KMS-11 (cell line): ENCODE measurements around the gene LRRC8B.

Experiments used
- H2AFZ ChIP-seq: fragments of 200-600 bp; sonication (generic); 2 replicates; pipeline ENCODE4 v1.6.1; 2016; ENCODE audit warnings: antibody characterized with exemption, mixed run types, low read depth
- H3K27ac ChIP-seq: fragments of 200-600 bp; sonication (generic); 2 replicates; pipeline ENCODE4 v1.6.1; 2016; ENCODE audit warnings: mild to moderate bottlenecking, mixed run types
- H3K27me3 ChIP-seq: fragments of 200-600 bp; sonication (generic); 2 replicates; pipeline ENCODE4 v1.6.1; 2017; ENCODE audit warnings: mild to moderate bottlenecking, low read depth, mixed run types, moderate library complexity; ENCODE audit not compliant: insufficient read depth
- H3K36me3 ChIP-seq: fragments of 200-600 bp; sonication (generic); 2 replicates; pipeline ENCODE4 v1.6.1; 2017; ENCODE audit warnings: mild to moderate bottlenecking, mixed run types; ENCODE audit not compliant: insufficient read depth
- H3K4me1 ChIP-seq: fragments of 200-600 bp; sonication (generic); 2 replicates; pipeline ENCODE4 v1.6.1; 2016; ENCODE audit warnings: mild to moderate bottlenecking, low read depth, mixed run types; ENCODE audit not compliant: poor library complexity, severe bottlenecking
- H3K4me2 ChIP-seq: fragments of 200-600 bp; sonication (generic); 2 replicates; pipeline ENCODE4 v1.7.0; 2016; ENCODE audit warnings: mild to moderate bottlenecking, mixed run types
- H3K4me3 ChIP-seq: fragments of 200-600 bp; sonication (generic); IDR thresholded peaks from 2 replicates; pipeline ENCODE4 v1.6.1; 2017; ENCODE audit warnings: low read depth, low read length, mixed read lengths; ENCODE audit not compliant: insufficient read depth
- H3K79me2 ChIP-seq: fragments of 200-600 bp; sonication (generic); 2 replicates; pipeline ENCODE4 v1.6.1; 2016; ENCODE audit warnings: low read depth, mixed run types; ENCODE audit not compliant: insufficient read depth
- H3K9ac ChIP-seq: fragments of 200-600 bp; sonication (generic); 2 replicates; pipeline ENCODE4 v1.6.1; 2016; ENCODE audit warnings: mild to moderate bottlenecking, mixed run types
- H4K20me1 ChIP-seq: fragments of 200-600 bp; sonication (generic); 2 replicates; pipeline ENCODE4 v1.6.1; 2016; ENCODE audit warnings: mild to moderate bottlenecking, mixed run types; ENCODE audit not compliant: insufficient read depth
- TF ChIP-seq, protein P1 (sequence below): fragments of 200-600 bp; sonication (generic); conservative IDR thresholded peaks from 2 replicates; pipeline ENCODE4 v1.6.1; 2017; ENCODE audit warnings: low read depth, mild to moderate bottlenecking, antibody characterized with exemption, low read length, moderate library complexity, mixed read lengths

LRRC8B gene

DNA sequence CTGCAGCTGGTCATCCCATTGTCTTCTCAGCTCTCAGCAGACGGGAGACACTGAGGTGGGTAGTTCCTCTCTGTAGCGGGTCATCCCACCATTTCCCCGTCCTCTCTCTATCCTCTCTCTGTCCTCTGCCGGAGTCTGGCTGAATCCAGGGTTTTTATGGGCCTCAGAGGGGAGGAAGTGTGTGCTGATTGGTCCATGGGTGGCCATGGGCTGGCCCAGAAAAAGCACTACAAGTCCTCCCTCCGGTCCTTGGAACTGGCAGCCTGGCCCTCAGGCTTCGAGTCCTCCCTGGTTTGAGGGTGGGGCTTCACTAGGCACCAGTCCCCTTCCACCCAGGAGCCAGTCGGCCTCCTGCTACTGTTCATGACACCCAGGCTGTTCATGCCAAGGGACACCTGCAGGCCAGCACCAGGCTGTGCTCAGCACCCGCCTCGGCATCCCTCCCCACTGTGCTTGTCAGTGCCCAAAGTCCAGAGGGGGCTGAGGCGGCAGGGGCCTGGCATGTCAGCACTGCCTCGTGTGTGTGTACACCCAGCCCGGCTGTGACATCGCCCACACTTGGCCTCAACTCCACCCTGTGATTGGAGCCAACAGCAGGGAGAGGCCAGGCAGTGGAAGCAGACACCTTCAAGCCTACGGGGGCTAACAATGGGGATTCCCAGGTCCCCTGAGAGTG, 85.3 kb downstream of the LRRC8B start:
- no peak overlapping the region for H3K27ac ChIP-seq
- H2AFZ ChIP-seq: no peak overlapping the region
- no peaks in the 10 kb centered on the region for H4K20me1 ChIP-seq
- H3K4me1 ChIP-seq: no peaks in the 10 kb centered on the region
- no peak overlapping the region for H3K9ac ChIP-seq
- H3K79me2 ChIP-seq: no peaks in the 10 kb centered on the region
- no peaks in the 10 kb centered on the region for H3K36me3 ChIP-seq
- TF ChIP-seq, protein P1, sequence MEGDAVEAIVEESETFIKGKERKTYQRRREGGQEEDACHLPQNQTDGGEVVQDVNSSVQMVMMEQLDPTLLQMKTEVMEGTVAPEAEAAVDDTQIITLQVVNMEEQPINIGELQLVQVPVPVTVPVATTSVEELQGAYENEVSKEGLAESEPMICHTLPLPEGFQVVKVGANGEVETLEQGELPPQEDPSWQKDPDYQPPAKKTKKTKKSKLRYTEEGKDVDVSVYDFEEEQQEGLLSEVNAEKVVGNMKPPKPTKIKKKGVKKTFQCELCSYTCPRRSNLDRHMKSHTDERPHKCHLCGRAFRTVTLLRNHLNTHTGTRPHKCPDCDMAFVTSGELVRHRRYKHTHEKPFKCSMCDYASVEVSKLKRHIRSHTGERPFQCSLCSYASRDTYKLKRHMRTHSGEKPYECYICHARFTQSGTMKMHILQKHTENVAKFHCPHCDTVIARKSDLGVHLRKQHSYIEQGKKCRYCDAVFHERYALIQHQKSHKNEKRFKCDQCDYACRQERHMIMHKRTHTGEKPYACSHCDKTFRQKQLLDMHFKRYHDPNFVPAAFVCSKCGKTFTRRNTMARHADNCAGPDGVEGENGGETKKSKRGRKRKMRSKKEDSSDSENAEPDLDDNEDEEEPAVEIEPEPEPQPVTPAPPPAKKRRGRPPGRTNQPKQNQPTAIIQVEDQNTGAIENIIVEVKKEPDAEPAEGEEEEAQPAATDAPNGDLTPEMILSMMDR: no peak
- no peak overlapping the region for H3K4me3 ChIP-seq
- H3K4me2 ChIP-seq: no peak overlapping the region
- H3K27me3 ChIP-seq: no peaks in the 10 kb centered on the region

DNA sequence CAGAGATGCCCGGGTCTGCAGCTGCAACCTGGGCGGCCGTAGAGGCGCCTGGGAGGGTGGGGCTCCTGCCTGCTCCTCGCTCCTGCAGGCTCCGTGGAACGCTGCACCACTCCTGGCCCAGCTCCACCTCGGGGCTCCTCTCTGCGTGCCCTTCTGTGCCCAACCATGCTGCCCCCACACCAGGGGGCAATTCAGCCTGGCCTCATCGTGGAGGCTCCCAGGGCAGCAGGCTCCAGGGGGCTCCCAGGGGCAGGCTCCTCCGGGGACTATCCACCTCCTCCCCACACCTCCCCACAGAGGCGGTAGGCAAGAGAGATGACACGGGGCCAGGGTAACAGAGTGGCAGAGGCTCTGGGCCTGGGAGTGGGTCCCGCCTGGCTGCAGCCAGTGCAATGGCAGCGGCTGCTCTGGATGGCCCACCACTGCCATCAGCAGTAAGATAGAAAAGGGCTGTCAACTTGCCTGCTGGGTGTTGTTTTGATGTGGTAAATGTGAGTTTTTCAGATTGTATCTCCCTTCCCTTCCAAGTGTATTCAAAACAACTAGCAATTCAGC, 85.9 kb downstream of the LRRC8B start:
- H3K9ac ChIP-seq: no peak overlapping the region
- no peaks in the 10 kb centered on the region for H4K20me1 ChIP-seq
- H2AFZ ChIP-seq: no peak overlapping the region
- no peak overlapping the region for H3K27ac ChIP-seq
- H3K27me3 ChIP-seq: no peaks in the 10 kb centered on the region
- H3K4me3 ChIP-seq: no peak overlapping the region
- no peak overlapping the region for H3K4me2 ChIP-seq
- no peaks in the 10 kb centered on the region for H3K79me2 ChIP-seq
- TF ChIP-seq, protein P1: no peak
- H3K4me1 ChIP-seq: no peaks in the 10 kb centered on the region
- H3K36me3 ChIP-seq: no peaks in the 10 kb centered on the region

DNA sequence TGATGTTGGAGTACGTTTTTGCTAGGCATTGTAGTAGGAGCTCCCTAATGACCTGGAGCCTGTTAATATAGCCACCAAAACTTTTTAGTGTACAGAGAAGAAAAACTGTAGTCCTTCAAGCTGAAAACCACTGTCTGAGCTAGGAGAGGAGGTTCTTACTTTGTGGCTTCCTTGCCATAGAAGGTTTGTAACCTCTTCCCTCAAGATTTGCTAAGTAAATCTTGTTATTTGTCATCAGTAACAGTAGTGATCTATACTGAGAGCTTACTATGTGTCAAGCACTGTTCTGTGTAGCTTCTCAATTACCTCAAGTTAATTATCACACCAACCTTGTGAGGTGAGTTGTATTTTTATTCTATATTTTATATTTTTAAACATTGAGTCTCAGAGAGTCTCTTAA, 87.1 kb downstream of the LRRC8B start:
- TF ChIP-seq, protein P1: no peak
- Histone ChIP-seq H3K9ac (no peak overlapping the region), H3K4me1 (no peaks in the 10 kb centered on the region), H3K27ac (no peak overlapping the region), H3K27me3 (no peaks in the 10 kb centered on the region), H3K4me3 (no peak overlapping the region), H3K79me2 (no peaks in the 10 kb centered on the region), H4K20me1 (no peaks in the 10 kb centered on the region), H3K36me3 (no peaks in the 10 kb centered on the region), H3K4me2 (no peak overlapping the region), H2AFZ (no peak overlapping the region)

DNA sequence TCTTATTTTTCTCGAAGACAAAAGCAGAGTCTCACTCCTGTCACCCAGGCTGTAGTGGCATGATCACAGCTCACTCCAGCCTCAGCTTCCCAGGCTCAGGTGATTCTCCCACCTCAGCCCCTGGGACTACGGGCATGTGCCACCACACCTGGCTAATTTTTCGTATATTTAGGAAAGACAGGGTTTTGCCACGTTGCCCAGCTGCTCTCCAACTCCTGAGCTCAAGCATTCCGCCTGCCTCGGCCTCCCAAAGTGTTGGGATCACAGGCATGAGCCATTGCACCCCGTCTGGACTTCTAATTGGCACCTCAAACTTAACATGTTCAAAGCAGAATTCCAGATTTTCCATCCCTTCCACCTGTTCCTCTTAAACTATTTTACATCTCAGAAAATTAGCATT, 89.3 kb downstream of the LRRC8B start:
- no peaks in the 10 kb centered on the region for H4K20me1 ChIP-seq
- H3K36me3 ChIP-seq: no peaks in the 10 kb centered on the region
- H3K79me2 ChIP-seq: no peaks in the 10 kb centered on the region
- no peak overlapping the region for H3K4me3 ChIP-seq
- no peak overlapping the region for H2AFZ ChIP-seq
- H3K27me3 ChIP-seq: no peaks in the 10 kb centered on the region
- H3K4me1 ChIP-seq: no peaks in the 10 kb centered on the region
- TF ChIP-seq, protein P1: no peak
- H3K27ac ChIP-seq: no peak overlapping the region
- no peak overlapping the region for H3K9ac ChIP-seq
- no peak overlapping the region for H3K4me2 ChIP-seq
